SJCRH30 (cell line): Measurements from ENCODE around the gene ARHGAP29. TPM values are rescaled to one million over a fixed set of nuclear protein-coding genes. Genes with fewer than 3 reads are reported as not detected.

Source experiments
- DNase-seq, 2 experiments: peaks; one replicate each; pipeline ENCODE4 v3.0.0-alpha.2; 2015 to 2020
- H3K27ac ChIP-seq: fragments of 250-450 bp; sonication (Bioruptor Pico); 2 replicates; pipeline ENCODE4 v1.5.1; 2020; ENCODE audit warnings: mild to moderate bottlenecking, moderate library complexity
- H3K27me3 ChIP-seq: fragments of 250-450 bp; sonication (Bioruptor Pico); 2 replicates; pipeline ENCODE4 v1.5.1; 2020; ENCODE audit warnings: mild to moderate bottlenecking, moderate library complexity
- H3K36me3 ChIP-seq: fragments of 250-450 bp; sonication (Bioruptor Pico); 2 replicates; pipeline ENCODE4 v1.5.1; 2020; ENCODE audit warnings: mild to moderate bottlenecking, moderate library complexity
- H3K4me1 ChIP-seq: fragments of 250-450 bp; sonication (Bioruptor Pico); 2 replicates; pipeline ENCODE4 v1.5.1; 2020; ENCODE audit warnings: mild to moderate bottlenecking, moderate library complexity
- H3K4me3 ChIP-seq: fragments of 250-450 bp; sonication (Bioruptor Pico); 2 replicates; pipeline ENCODE4 v1.5.1; 2020; ENCODE audit warnings: mild to moderate bottlenecking, moderate library complexity
- H3K9me3 ChIP-seq: fragments of 250-450 bp; sonication (Bioruptor Pico); replicated peaks from 2 replicates; pipeline ENCODE4 v1.5.1; 2020; ENCODE audit warnings: mild to moderate bottlenecking, moderate library complexity
- total RNA-seq: library from RNA; depleted of rRNA; stranded (reverse); fragments of >200 nt; shearing (Covaris generic); gene quantifications from 2 replicates; pipeline ENCODE4 v1.2.3, GENCODE V29; 2014; rRNA removed

The ARHGAP29 gene
- total RNA-seq, 1 experiment from 2014 or later, result 18.4 TPM

DNA sequence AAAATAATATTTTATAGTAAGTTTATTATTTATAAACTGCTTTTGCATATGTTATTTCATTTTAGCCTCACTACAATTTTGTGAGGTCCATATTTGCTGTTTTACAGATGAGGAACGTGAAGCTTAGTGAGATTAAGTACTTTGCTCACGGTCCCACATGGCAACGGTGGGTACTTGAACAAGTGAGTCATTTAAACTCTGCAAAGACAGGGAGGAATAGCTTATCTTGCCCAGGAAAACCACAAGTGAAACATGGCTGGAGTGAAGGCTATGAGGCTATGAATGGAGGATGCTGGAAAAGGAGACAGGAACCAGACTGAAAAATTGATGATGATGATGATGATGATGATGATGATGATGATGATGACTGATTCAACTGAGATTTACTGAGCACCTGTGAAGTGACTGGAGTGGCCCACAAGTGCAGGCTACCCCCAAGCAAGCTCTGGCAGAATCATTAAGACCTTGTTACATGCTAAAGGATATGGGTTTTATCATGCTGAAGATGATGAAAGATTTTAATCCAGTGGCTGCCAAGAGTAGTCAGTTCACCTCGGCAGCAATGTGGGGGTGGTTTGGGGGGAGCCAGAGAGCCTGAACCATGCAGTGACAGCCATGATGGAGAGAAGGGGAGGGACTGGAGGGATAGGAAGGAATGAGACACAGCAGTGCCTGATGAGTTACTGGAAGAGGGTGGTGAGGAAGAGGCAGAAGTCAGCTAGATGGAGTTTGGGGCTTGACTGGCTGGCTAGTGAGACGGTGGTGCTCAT lies 115.0 kb downstream of the ARHGAP29 start:
- no peaks in the 10 kb centered on the region for H3K9me3 ChIP-seq
- H3K27me3 ChIP-seq, result no peaks in the 10 kb centered on the region
- peaks cover 20% of the 10 kb centered on the region for H3K4me1 ChIP-seq
- H3K27ac ChIP-seq, result no peak overlapping the region; the same call in 1 of the 2 replicates
- peak overlapping the region; percentile 56; the same call in 1 of the 2 replicates for H3K4me3 ChIP-seq
- no peaks in the 10 kb centered on the region for H3K36me3 ChIP-seq
- no peak for DNase-seq

Other genes with a start within 250 kb of the ARHGAP29 start
- gene ABCA4, start 116.4 kb downstream of the ARHGAP29 start, total RNA-seq, result 0.08 TPM in 2 replicates
- 52.0 and 53.4 TPM in 2 replicates for gene ABCD3, start 180.8 kb upstream of the ARHGAP29 start, total RNA-seq